Endothelial cell of umbilical vein (primary cell): ENCODE measurements around the gene GBP4.

Experiments used
- EZH2 ChIP-seq: IDR thresholded peaks from 2 replicates; pipeline ENCODE4 v1.6.1; 2012; ENCODE audit warnings: borderline replicate concordance, low read depth, mild to moderate bottlenecking, moderate library complexity, low read length, inconsistent platforms; ENCODE audit not compliant: severe bottlenecking
- JUN ChIP-seq: IDR thresholded peaks from 2 replicates; pipeline ENCODE4 v1.6.1; 2011; ENCODE audit warnings: borderline replicate concordance, low read depth; ENCODE audit not compliant: insufficient read length, insufficient read depth
- POLR2A ChIP-seq: IDR thresholded peaks from 2 replicates; pipeline ENCODE4 v1.6.1; 2012; ENCODE audit warnings: low read depth, mild to moderate bottlenecking, control low read depth, low read length
- POLR2AphosphoS5 ChIP-seq: IDR thresholded peaks from 2 replicates; pipeline ENCODE4 v1.6.1; 2012; ENCODE audit warnings: low read depth, mild to moderate bottlenecking, control low read depth, low read length, moderate library complexity; ENCODE audit not compliant: insufficient read depth
- TF ChIP-seq, protein P1 (sequence below), 2 donors: IDR thresholded peaks; 1 replicate in 1 of 2; 2 replicates in 1 of 2; pipeline ENCODE4 v1.5.1; 2011; ENCODE audit warnings: low read length in 2 of 2, mild to moderate bottlenecking in 2 of 2, moderate library complexity in 2 of 2, control low read depth in 1 of 2, inconsistent platforms in 1 of 2, low read depth in 1 of 2; ENCODE audit not compliant: insufficient read depth in 1 of 2; ENCODE audit errors: extremely low read depth in 1 of 2

GRCh38 chr1:89195476-89195875 is 3.3 kb downstream of the GBP4 start:
- TF ChIP-seq EZH2 (no peak), JUN (no peak), POLR2A (no peak), POLR2AphosphoS5 (no peak)
- TF ChIP-seq, protein P1, sequence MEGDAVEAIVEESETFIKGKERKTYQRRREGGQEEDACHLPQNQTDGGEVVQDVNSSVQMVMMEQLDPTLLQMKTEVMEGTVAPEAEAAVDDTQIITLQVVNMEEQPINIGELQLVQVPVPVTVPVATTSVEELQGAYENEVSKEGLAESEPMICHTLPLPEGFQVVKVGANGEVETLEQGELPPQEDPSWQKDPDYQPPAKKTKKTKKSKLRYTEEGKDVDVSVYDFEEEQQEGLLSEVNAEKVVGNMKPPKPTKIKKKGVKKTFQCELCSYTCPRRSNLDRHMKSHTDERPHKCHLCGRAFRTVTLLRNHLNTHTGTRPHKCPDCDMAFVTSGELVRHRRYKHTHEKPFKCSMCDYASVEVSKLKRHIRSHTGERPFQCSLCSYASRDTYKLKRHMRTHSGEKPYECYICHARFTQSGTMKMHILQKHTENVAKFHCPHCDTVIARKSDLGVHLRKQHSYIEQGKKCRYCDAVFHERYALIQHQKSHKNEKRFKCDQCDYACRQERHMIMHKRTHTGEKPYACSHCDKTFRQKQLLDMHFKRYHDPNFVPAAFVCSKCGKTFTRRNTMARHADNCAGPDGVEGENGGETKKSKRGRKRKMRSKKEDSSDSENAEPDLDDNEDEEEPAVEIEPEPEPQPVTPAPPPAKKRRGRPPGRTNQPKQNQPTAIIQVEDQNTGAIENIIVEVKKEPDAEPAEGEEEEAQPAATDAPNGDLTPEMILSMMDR (IDR thresholded peaks at IDR 0.05; ENCODE audit: extremely low read depth in 1 of 2, insufficient read depth in 1 of 2, low read depth in 1 of 2, low read length in 2 of 2) = no peak
